GM18907 (cell line): ENCODE measurements around the gene MARK4.

Experiments used
- ATAC-seq: cut with Tn5 transposase; IDR thresholded peaks from one replicate; pipeline ENCODE4 v1.9.1; 2021; ENCODE audit warnings: mild to moderate bottlenecking, moderate library complexity; ENCODE audit not compliant: unreplicated experiment

Gene MARK4

GRCh38 chr19:45354241-45354842 is 103.3 kb downstream of the MARK4 start:
- no peak for ATAC-seq
